SU-DHL-6 (cell line): Measurements from ENCODE around the gene SPTA1.

Experiments
- H2AFZ ChIP-seq: fragments of 200-600 bp; sonication (generic); 2 replicates; pipeline ENCODE4 v1.6.1; 2014; ENCODE audit warnings: low read depth, mild to moderate bottlenecking, moderate library complexity, mixed read lengths, antibody characterized with exemption, low read length; ENCODE audit not compliant: severe bottlenecking
- H3F3A ChIP-seq: fragments of 200-600 bp; shearing (Covaris generic); 2 replicates; pipeline ENCODE4 v1.6.0; 2016; ENCODE audit warnings: antibody characterized with exemption, mild to moderate bottlenecking; ENCODE audit not compliant: insufficient read depth
- H3K27ac ChIP-seq: fragments of 200-600 bp; sonication (generic); 2 replicates; pipeline ENCODE4 v1.5.1; 2016; ENCODE audit warnings: low read depth, mild to moderate bottlenecking, low read length, moderate library complexity, mixed read lengths
- H3K27me3 ChIP-seq: fragments of 200-600 bp; sonication (generic), shearing (Covaris generic); 2 replicates; pipeline ENCODE4 v1.6.0; 2014; ENCODE audit warnings: mild to moderate bottlenecking, low read length
- H3K36me3 ChIP-seq: fragments of 200-600 bp; sonication (generic); 2 replicates; pipeline ENCODE4 v1.6.1; 2014; ENCODE audit warnings: mild to moderate bottlenecking, low read length, mixed read lengths
- H3K4me2 ChIP-seq: fragments of 300-600, 200-600 bp; shearing (Covaris generic), sonication (generic); 2 replicates; pipeline ENCODE4 v1.6.0; 2014; ENCODE audit warnings: low read length, low read depth, mild to moderate bottlenecking; ENCODE audit not compliant: poor library complexity, severe bottlenecking
- H3K4me3 ChIP-seq: fragments of 200-600 bp; sonication (generic); 2 replicates; pipeline ENCODE4 v1.5.1; 2014; ENCODE audit warnings: antibody characterized with exemption, low read length, mild to moderate bottlenecking, mixed read lengths; ENCODE audit not compliant: insufficient read depth, poor library complexity, severe bottlenecking
- H3K79me2 ChIP-seq: fragments of 200-600 bp; sonication (generic); 2 replicates; pipeline ENCODE4 v1.6.1; 2014; ENCODE audit warnings: mild to moderate bottlenecking, low read length, moderate library complexity; ENCODE audit not compliant: insufficient read depth
- H3K9ac ChIP-seq: fragments of 200-600 bp; sonication (generic); 2 replicates; pipeline ENCODE4 v1.7.0; 2014; ENCODE audit warnings: mild to moderate bottlenecking, low read length
- H3K9me2 ChIP-seq: fragments of 200-600 bp; sonication (generic); replicated peaks from 2 replicates; pipeline ENCODE4 v1.6.1; 2014; ENCODE audit warnings: low read length; ENCODE audit not compliant: insufficient read depth
- H3K9me3 ChIP-seq: fragments of 200-600 bp; sonication (generic); 2 replicates; pipeline ENCODE4 v1.6.1; 2014; ENCODE audit warnings: low read length, mixed read lengths; ENCODE audit not compliant: insufficient read depth
- H4K20me1 ChIP-seq: fragments of 200-600 bp; sonication (generic); 2 replicates; pipeline ENCODE4 v1.6.1; 2014; ENCODE audit warnings: low read depth, mild to moderate bottlenecking, antibody characterized with exemption, low read length, moderate library complexity, mixed read lengths
- CTCF ChIP-seq: fragments of 200-600 bp; sonication (generic); IDR thresholded peaks from one replicate; pipeline ENCODE4 v1.5.1; 2017; ENCODE audit warnings: antibody characterized with exemption, mild to moderate bottlenecking, low read length, moderate library complexity; ENCODE audit not compliant: insufficient read depth, poor library complexity, severe bottlenecking
- EZH2phosphoT487 ChIP-seq: fragments of 200-600 bp; sonication (generic), shearing (Covaris generic); conservative IDR thresholded peaks from 2 replicates; pipeline ENCODE4 v1.6.1; 2018; ENCODE audit warnings: mild to moderate bottlenecking, antibody characterized with exemption, low read length, moderate library complexity, mixed read lengths

SPTA1 gene

GRCh38 chr1:158685085-158685484 lies 1.4 kb downstream of the SPTA1 start:
- Histone ChIP-seq H4K20me1 (no peaks in the 10 kb centered on the region), H3K36me3 (no peaks in the 10 kb centered on the region), H3K4me3 (no peak overlapping the region), H3K9me3 (no peaks in the 10 kb centered on the region), H3K79me2 (no peaks in the 10 kb centered on the region), H3K9ac (no peak overlapping the region), H3K9me2 (no peaks in the 10 kb centered on the region; the same call in 1 of the 2 replicates), H3K27me3 (no peaks in the 10 kb centered on the region), H3K27ac (no peak overlapping the region), H2AFZ (no peak overlapping the region), H3K4me2 (no peak overlapping the region), H3F3A (no peaks in the 10 kb centered on the region)
- no peak for TF ChIP-seq EZH2phosphoT487

GRCh38 chr1:158681606-158682005 lies 4.9 kb downstream of the SPTA1 start:
- Histone ChIP-seq H3K9me2 (no peaks in the 10 kb centered on the region), H3K27ac (no peak overlapping the region), H3K36me3 (no peaks in the 10 kb centered on the region), H2AFZ (no peak overlapping the region), H4K20me1 (no peaks in the 10 kb centered on the region), H3K79me2 (no peaks in the 10 kb centered on the region), H3K4me3 (no peak overlapping the region), H3K27me3 (no peaks in the 10 kb centered on the region), H3K9ac (no peak overlapping the region), H3K4me2 (no peak overlapping the region), H3F3A (no peaks in the 10 kb centered on the region), H3K9me3 (no peaks in the 10 kb centered on the region)
- TF ChIP-seq EZH2phosphoT487 (no peak), CTCF (no peak)

GRCh38 chr1:158679289-158679688 lies 7.2 kb downstream of the SPTA1 start:
- Histone ChIP-seq H3K79me2 (no peaks in the 10 kb centered on the region), H3K27me3 (no peaks in the 10 kb centered on the region), H3F3A (no peaks in the 10 kb centered on the region), H3K9ac (no peak overlapping the region), H3K4me3 (no peak overlapping the region), H3K4me2 (no peak overlapping the region), H2AFZ (no peak overlapping the region), H4K20me1 (no peaks in the 10 kb centered on the region), H3K36me3 (no peaks in the 10 kb centered on the region), H3K9me2 (no peaks in the 10 kb centered on the region), H3K9me3 (no peaks in the 10 kb centered on the region), H3K27ac (no peak overlapping the region)
- TF ChIP-seq CTCF: no peak
- no peak for TF ChIP-seq EZH2phosphoT487

- Histone ChIP-seq H4K20me1 (no peaks in the 10 kb centered on the region), H3K27me3 (no peaks in the 10 kb centered on the region), H3K79me2 (no peaks in the 10 kb centered on the region), H3K9ac (no peak overlapping the region), H3F3A (no peaks in the 10 kb centered on the region), H3K9me3 (no peaks in the 10 kb centered on the region), H3K4me2 (no peak overlapping the region), H3K4me3 (no peak overlapping the region), H3K36me3 (no peaks in the 10 kb centered on the region), H2AFZ (no peak overlapping the region), H3K9me2 (no peaks in the 10 kb centered on the region), H3K27ac (no peak overlapping the region)
- TF ChIP-seq CTCF (no peak), EZH2phosphoT487 (no peak)
These were observed 10.8 kb downstream of the SPTA1 start for GRCh38 chr1:158675563-158676323.
